MM.1S (cell line): ENCODE measurements around the gene PKIG.

Experiments used
- DNase-seq: peaks from one replicate; pipeline ENCODE4 v3.0.0-alpha.2; 2015
- H2AFZ ChIP-seq: fragments of 300-600 bp; sonication (generic); 2 replicates; pipeline ENCODE4 v1.6.0; 2016; ENCODE audit warnings: antibody characterized with exemption, low read length
- H3F3A ChIP-seq: fragments of 300-600 bp; sonication (generic); 2 replicates; pipeline ENCODE4 v1.6.1; 2016; ENCODE audit warnings: mild to moderate bottlenecking, antibody characterized with exemption, low read length, moderate library complexity, mixed read lengths; ENCODE audit not compliant: insufficient read depth
- H3K27ac ChIP-seq: fragments of 300-600 bp; sonication (generic); 2 replicates; pipeline ENCODE4 v1.5.1; 2016; ENCODE audit warnings: mild to moderate bottlenecking, low read length
- H3K27me3 ChIP-seq: fragments of 300-600 bp; sonication (generic); replicated peaks from 2 replicates; pipeline ENCODE4 v1.6.0; 2016; ENCODE audit warnings: low read length; ENCODE audit not compliant: insufficient read depth
- H3K36me3 ChIP-seq: fragments of 300-600 bp; sonication (generic); replicated peaks from 2 replicates; pipeline ENCODE4 v1.6.1; 2016; ENCODE audit warnings: mild to moderate bottlenecking, low read length, mixed read lengths; ENCODE audit not compliant: insufficient read depth
- H3K4me1 ChIP-seq: fragments of 300-600 bp; sonication (generic); 2 replicates; pipeline ENCODE4 v1.6.1; 2016; ENCODE audit warnings: low read length, mixed read lengths
- H3K4me2 ChIP-seq: fragments of 300-600 bp; sonication (generic); 2 replicates; pipeline ENCODE4 v1.6.0; 2016; ENCODE audit warnings: low read depth, low read length
- H3K4me3 ChIP-seq: fragments of 300-600 bp; sonication (generic); 2 replicates; pipeline ENCODE4 v1.5.1; 2016; ENCODE audit warnings: low read length, mixed read lengths
- H3K79me2 ChIP-seq: fragments of 300-600 bp; sonication (generic); 2 replicates; pipeline ENCODE4 v1.6.1; 2016; ENCODE audit warnings: mixed run types, low read length, mixed read lengths
- H3K9ac ChIP-seq: fragments of 300-600 bp; sonication (generic); 2 replicates; pipeline ENCODE4 v1.6.1; 2016; ENCODE audit warnings: low read length, mixed read lengths
- H3K9me2 ChIP-seq: fragments of 300-600 bp; sonication (generic); replicated peaks from 2 replicates; pipeline ENCODE4 v1.6.1; 2016; ENCODE audit warnings: mild to moderate bottlenecking, low read length, mixed read lengths; ENCODE audit not compliant: insufficient read depth
- H3K9me3 ChIP-seq: fragments of 300-600 bp; sonication (generic); replicated peaks from 2 replicates; pipeline ENCODE4 v1.6.1; 2016; ENCODE audit warnings: mild to moderate bottlenecking, low read length, mixed read lengths; ENCODE audit not compliant: insufficient read depth
- H4K20me1 ChIP-seq: fragments of 300-600 bp; sonication (generic); 2 replicates; pipeline ENCODE4 v1.6.1; 2016; ENCODE audit warnings: mild to moderate bottlenecking, low read length, moderate library complexity, mixed read lengths; ENCODE audit not compliant: insufficient read depth
- EZH2 ChIP-seq: fragments of 300-600 bp; sonication (generic); optimal IDR thresholded peaks from 2 replicates; pipeline ENCODE3; 2017; ENCODE audit warnings: low read depth, mild to moderate bottlenecking, antibody characterized with exemption, low read length, mixed read lengths
- EZH2phosphoT487 ChIP-seq: fragments of 300-600 bp; sonication (generic); IDR thresholded peaks from 2 replicates; pipeline ENCODE4 v1.6.1; 2018; ENCODE audit warnings: antibody characterized with exemption, low read length
- TF ChIP-seq, protein P1 (sequence below): fragments of 300-600 bp; sonication (generic); IDR thresholded peaks from 2 replicates; pipeline ENCODE4 v1.5.1; 2016; ENCODE audit warnings: antibody characterized with exemption, low read length, mixed read lengths

PKIG gene

DNA sequence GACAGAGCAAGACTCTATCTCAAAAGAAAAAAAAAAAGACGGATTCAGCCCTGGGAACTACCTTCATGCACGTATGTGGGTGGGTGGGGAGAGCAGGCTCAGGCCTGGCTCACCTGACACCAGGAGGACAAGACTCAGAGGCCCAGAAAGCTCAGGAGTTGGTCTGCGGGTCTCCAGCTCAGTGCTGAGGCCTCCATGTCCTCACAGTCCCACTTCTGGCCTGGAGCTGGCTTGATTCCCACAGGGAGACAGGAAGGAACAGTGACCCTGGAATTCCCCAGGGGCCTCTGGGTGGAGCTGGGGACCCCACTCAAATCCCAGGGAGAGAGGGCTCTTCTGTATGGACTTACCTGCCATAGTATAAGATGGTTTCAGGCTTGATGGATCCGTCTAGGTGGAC is 53.5 kb downstream of the PKIG start:
- Histone ChIP-seq H4K20me1 (no peaks in the 10 kb centered on the region), H3F3A (no peaks in the 10 kb centered on the region), H3K4me2 (no peak overlapping the region), H3K36me3 (peaks cover 11% of the 10 kb centered on the region; the same call in 1 of the 2 replicates), H3K9ac (no peak overlapping the region), H3K79me2 (peaks cover 58% of the 10 kb centered on the region), H3K9me2 (no peaks in the 10 kb centered on the region), H2AFZ (no peak overlapping the region), H3K4me3 (no peak overlapping the region), H3K9me3 (no peaks in the 10 kb centered on the region), H3K27me3 (no peaks in the 10 kb centered on the region), H3K4me1 (no peaks in the 10 kb centered on the region), H3K27ac (no peak overlapping the region)
- TF ChIP-seq EZH2phosphoT487 (no peak), EZH2 (no peak)
- TF ChIP-seq, protein P1, sequence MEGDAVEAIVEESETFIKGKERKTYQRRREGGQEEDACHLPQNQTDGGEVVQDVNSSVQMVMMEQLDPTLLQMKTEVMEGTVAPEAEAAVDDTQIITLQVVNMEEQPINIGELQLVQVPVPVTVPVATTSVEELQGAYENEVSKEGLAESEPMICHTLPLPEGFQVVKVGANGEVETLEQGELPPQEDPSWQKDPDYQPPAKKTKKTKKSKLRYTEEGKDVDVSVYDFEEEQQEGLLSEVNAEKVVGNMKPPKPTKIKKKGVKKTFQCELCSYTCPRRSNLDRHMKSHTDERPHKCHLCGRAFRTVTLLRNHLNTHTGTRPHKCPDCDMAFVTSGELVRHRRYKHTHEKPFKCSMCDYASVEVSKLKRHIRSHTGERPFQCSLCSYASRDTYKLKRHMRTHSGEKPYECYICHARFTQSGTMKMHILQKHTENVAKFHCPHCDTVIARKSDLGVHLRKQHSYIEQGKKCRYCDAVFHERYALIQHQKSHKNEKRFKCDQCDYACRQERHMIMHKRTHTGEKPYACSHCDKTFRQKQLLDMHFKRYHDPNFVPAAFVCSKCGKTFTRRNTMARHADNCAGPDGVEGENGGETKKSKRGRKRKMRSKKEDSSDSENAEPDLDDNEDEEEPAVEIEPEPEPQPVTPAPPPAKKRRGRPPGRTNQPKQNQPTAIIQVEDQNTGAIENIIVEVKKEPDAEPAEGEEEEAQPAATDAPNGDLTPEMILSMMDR: no peak
- DNase-seq: no peak

DNA sequence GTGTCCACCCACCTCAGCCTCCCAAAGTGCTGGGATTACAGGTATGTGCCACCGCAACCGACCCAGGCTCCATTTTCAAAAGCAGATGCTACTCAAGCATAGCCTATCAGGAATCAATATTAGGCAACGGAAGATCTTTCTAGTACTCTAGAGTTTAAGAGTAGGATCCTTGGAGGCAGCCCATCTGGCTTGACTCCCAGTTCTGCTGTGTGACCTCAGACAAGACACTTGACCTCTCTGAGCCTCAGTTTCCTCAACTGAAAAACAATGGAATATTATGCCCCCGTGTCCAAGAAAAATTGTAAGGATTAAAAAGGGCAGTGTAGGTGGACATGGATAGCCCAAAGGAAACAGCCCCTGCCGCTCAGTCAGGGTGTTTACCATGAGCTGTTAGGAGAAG is 54.7 kb downstream of the PKIG start:
- no peaks in the 10 kb centered on the region for H4K20me1 ChIP-seq
- H3K27ac ChIP-seq: no peak overlapping the region
- H3K4me1 ChIP-seq: peaks cover 6% of the 10 kb centered on the region

DNA sequence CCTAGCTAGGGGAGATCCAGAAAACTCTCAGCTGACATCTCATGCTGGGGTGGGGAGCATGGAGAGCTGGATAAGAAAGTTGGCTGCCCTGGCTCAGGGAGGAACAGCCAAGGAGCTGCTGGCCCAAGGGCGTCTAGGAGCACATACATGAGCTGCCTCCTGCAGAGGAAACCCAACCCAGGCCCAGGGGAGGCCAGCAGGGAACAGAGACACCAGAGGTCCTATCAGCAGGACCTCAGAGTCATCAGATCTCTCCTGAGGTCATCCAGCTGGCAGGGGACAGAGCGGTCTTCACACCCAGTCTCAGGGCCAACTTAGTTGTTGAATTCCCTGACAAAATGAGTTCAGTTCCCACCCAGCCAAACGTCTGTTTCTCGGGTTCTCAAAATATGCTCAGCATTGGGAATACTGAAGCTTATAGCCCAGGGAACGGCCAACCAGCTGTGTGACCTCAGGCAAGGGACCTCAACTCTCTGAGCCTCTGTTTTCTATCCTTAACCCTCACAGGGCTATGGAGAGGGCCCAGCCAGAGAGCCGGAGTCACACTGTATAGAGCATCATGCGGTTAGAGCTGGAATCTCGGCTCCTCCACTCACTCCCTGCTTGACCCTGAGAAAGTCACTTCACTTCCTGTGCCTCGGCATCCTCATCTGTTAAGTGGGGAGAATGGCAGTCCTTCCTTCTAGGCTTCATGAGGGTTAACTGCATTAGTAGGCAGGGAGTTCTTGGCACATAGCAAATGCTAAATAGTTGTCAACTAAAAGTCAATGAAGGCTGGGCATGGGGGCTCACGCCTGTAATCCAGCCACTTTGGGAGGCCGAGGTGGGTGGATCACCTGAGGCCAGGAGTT is 55.4 kb downstream of the PKIG start:
- H2AFZ ChIP-seq: no peak overlapping the region
- no peak overlapping the region for H3K27ac ChIP-seq
- H3K9me2 ChIP-seq: no peaks in the 10 kb centered on the region
- H4K20me1 ChIP-seq: no peaks in the 10 kb centered on the region
- H3K9ac ChIP-seq: no peak overlapping the region
- TF ChIP-seq EZH2: no peak
- TF ChIP-seq, protein P1: no peak
- H3K79me2 ChIP-seq: peaks cover 70% of the 10 kb centered on the region
- H3K4me1 ChIP-seq: peaks cover 13% of the 10 kb centered on the region
- H3F3A ChIP-seq: peaks cover 4% of the 10 kb centered on the region; the same call in 1 of the 2 replicates
- no peaks in the 10 kb centered on the region for H3K27me3 ChIP-seq
- no peak overlapping the region for H3K4me3 ChIP-seq
- H3K36me3 ChIP-seq: peaks cover 11% of the 10 kb centered on the region; the same call in 1 of the 2 replicates
- H3K4me2 ChIP-seq: no peak overlapping the region
- DNase-seq: no peak
- H3K9me3 ChIP-seq: no peaks in the 10 kb centered on the region

More for the DNA sequence above, 54.7 kb downstream of the PKIG start:
- H3K9me2 ChIP-seq: no peaks in the 10 kb centered on the region
- H3K9ac ChIP-seq: no peak overlapping the region
- H3K79me2 ChIP-seq: peaks cover 63% of the 10 kb centered on the region
- no peak overlapping the region for H3K4me2 ChIP-seq
- no peaks in the 10 kb centered on the region for H3F3A ChIP-seq
- H3K36me3 ChIP-seq: peaks cover 11% of the 10 kb centered on the region; the same call in 1 of the 2 replicates
- H3K27me3 ChIP-seq: no peaks in the 10 kb centered on the region
- TF ChIP-seq EZH2phosphoT487 (no peak), EZH2 (no peak)
- TF ChIP-seq, protein P1: no peak
- no peak overlapping the region for H2AFZ ChIP-seq
- DNase-seq: no peak
- no peak overlapping the region for H3K4me3 ChIP-seq
- H3K9me3 ChIP-seq: no peaks in the 10 kb centered on the region
